ENCODE measurements around the gene ABI3BP.

ABI3BP gene

GRCh38 chr3:100803711-100804110 is 189.5 kb downstream of the ABI3BP start:
- ATAC-seq (replicated peaks) (no peak), DNase-seq (no peak)
- no peak overlapping the region for H3K27ac Mint-ChIP-seq
- H3K4me1 Mint-ChIP-seq (ENCODE audit: low read depth in 2 of 2): no peaks in the 10 kb centered on the region
- H3K27me3 Mint-ChIP-seq: peaks cover 13 to 28% of the 10 kb centered on the region in 2 donors
- no peak overlapping the region for H3K4me3 Mint-ChIP-seq
- no peaks in the 10 kb centered on the region for H3K9me3 Mint-ChIP-seq
- no peaks in the 10 kb centered on the region for H3K36me3 Mint-ChIP-seq (ENCODE audit: insufficient read depth)

- ATAC-seq (replicated peaks) (no peak), DNase-seq (no peak)
- no peaks in the 10 kb centered on the region for H3K9me3 Mint-ChIP-seq
- H3K27ac Mint-ChIP-seq: no peak overlapping the region
- no peaks in the 10 kb centered on the region for H3K4me1 Mint-ChIP-seq (ENCODE audit: low read depth in 2 of 2)
- no peaks in the 10 kb centered on the region for H3K36me3 Mint-ChIP-seq (ENCODE audit: insufficient read depth)
- H3K27me3 Mint-ChIP-seq: peaks cover 0 to 22% of the 10 kb centered on the region in 2 donors
- H3K4me3 Mint-ChIP-seq: no peak overlapping the region
These were observed 191.1 kb downstream of the ABI3BP start for GRCh38 chr3:100802126-100802525.

- DNase-seq: no peak
- Mint-ChIP-seq H3K27ac (no peak overlapping the region), H3K27me3 (peaks cover 5 to 17% of the 10 kb centered on the region in 2 donors), H3K9me3 (no peaks in the 10 kb centered on the region), H3K4me3 (no peak overlapping the region), H3K36me3 (ENCODE audit: insufficient read depth) (no peaks in the 10 kb centered on the region), H3K4me1 (ENCODE audit: low read depth in 2 of 2) (peaks cover 0 to 4% of the 10 kb centered on the region in 2 donors)
- ATAC-seq (replicated peaks): no peak
These were observed 195.2 kb downstream of the ABI3BP start for GRCh38 chr3:100798012-100798411.

DNA sequence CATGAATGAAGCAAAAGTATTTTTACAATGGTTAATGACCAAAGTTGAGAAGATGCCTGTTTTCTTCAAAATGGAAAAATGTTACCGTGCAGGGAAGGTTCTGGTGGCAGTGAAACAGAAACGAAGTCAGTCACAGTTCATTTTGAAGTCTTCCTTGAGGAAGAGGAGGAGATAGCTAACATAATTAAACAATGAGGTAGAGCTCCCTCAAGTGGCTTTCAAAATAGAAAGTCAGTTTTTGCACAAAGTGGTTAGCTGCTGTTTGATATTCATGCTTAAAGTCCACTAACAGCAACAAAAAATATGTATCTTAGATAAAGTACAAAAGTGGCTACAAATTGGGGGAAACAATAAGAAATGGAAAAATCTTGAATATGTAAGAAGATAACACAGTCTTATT is 196.7 kb downstream of the ABI3BP start:
- Mint-ChIP-seq H3K4me1 (ENCODE audit: low read depth in 2 of 2) (peaks cover 0 to 4% of the 10 kb centered on the region in 2 donors), H3K9me3 (no peaks in the 10 kb centered on the region), H3K27me3 (peaks cover 5 to 17% of the 10 kb centered on the region in 2 donors), H3K27ac (no peak overlapping the region), H3K36me3 (ENCODE audit: insufficient read depth) (no peaks in the 10 kb centered on the region), H3K4me3 (no peak overlapping the region)
- ATAC-seq (replicated peaks) (no peak), DNase-seq (no peak)

- DNase-seq (no peak), ATAC-seq (replicated peaks) (no peak)
- H3K4me3 Mint-ChIP-seq: no peak overlapping the region
- no peaks in the 10 kb centered on the region for H3K36me3 Mint-ChIP-seq (ENCODE audit: insufficient read depth)
- peaks cover 7 to 8% of the 10 kb centered on the region in 2 donors for H3K27me3 Mint-ChIP-seq
- peaks cover 0 to 4% of the 10 kb centered on the region in 2 donors for H3K9me3 Mint-ChIP-seq
- no peak overlapping the region for H3K27ac Mint-ChIP-seq
- H3K4me1 Mint-ChIP-seq (ENCODE audit: low read depth in 2 of 2): no peaks in the 10 kb centered on the region
These were observed 203.6 kb downstream of the ABI3BP start for GRCh38 chr3:100789579-100789978.

DNA sequence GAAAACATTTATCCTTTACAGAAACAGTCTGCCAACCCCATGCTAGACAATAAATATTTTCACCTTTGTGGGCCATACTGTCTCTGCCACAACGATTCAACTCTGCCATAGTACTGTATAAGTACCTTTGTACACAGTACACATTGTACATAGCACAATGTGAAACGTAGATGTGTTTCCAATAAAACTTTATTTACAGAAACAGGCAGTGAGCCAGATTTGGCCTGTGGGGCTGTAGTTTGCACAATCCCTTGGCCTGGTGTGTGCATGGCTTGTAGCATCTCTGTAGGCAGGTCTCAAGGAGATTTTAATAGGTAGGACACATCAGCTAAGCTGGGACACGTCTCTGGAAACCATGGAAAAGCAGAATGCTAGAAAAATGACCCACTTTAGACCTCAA is 209.6 kb downstream of the ABI3BP start:
- H3K9me3 Mint-ChIP-seq: peaks cover 0 to 5% of the 10 kb centered on the region in 2 donors
- ATAC-seq (replicated peaks) (no peak), DNase-seq (no peak)
- H3K4me3 Mint-ChIP-seq: no peak overlapping the region
- no peak overlapping the region for H3K27ac Mint-ChIP-seq
- no peaks in the 10 kb centered on the region for H3K36me3 Mint-ChIP-seq (ENCODE audit: insufficient read depth)
- no peaks in the 10 kb centered on the region for H3K4me1 Mint-ChIP-seq (ENCODE audit: low read depth in 2 of 2)
- peaks cover 5 to 15% of the 10 kb centered on the region in 2 donors for H3K27me3 Mint-ChIP-seq

DNA sequence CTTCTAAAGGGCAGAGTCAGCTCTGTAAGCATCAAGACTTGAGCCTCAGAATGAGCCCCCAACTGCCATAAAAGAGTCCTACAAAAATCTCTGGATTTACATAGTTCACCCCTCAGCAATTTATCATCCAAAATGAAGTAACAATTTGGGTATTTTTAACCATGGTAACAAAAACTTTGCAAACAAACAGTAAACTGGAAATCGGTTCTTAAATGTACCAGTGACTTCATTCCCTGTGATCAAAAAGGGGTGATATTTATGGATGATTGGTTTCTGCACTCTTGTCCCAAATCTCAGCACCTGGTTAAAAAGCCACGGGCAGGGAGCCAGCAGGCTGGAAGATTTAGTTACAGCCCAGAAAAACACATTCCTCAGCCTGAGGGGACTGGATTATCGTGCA is 210.3 kb downstream of the ABI3BP start:
- no peak overlapping the region for H3K4me3 Mint-ChIP-seq
- no peaks in the 10 kb centered on the region for H3K36me3 Mint-ChIP-seq (ENCODE audit: insufficient read depth)
- no peak for DNase-seq
- no peak for ATAC-seq (replicated peaks)
- peaks cover 0 to 5% of the 10 kb centered on the region in 2 donors for H3K9me3 Mint-ChIP-seq
- no peaks in the 10 kb centered on the region for H3K4me1 Mint-ChIP-seq (ENCODE audit: low read depth in 2 of 2)
- H3K27ac Mint-ChIP-seq: no peak overlapping the region
- peaks cover 5 to 15% of the 10 kb centered on the region in 2 donors for H3K27me3 Mint-ChIP-seq

GRCh38 chr3:100782348-100782747 is 210.9 kb downstream of the ABI3BP start:
- Mint-ChIP-seq H3K36me3 (ENCODE audit: insufficient read depth) (no peaks in the 10 kb centered on the region), H3K4me1 (ENCODE audit: low read depth in 2 of 2) (no peaks in the 10 kb centered on the region), H3K27ac (no peak overlapping the region), H3K9me3 (peaks cover 0 to 5% of the 10 kb centered on the region in 2 donors), H3K4me3 (no peak overlapping the region), H3K27me3 (peaks cover 5 to 15% of the 10 kb centered on the region in 2 donors)
- ATAC-seq (replicated peaks) (no peak), DNase-seq (no peak)

DNA sequence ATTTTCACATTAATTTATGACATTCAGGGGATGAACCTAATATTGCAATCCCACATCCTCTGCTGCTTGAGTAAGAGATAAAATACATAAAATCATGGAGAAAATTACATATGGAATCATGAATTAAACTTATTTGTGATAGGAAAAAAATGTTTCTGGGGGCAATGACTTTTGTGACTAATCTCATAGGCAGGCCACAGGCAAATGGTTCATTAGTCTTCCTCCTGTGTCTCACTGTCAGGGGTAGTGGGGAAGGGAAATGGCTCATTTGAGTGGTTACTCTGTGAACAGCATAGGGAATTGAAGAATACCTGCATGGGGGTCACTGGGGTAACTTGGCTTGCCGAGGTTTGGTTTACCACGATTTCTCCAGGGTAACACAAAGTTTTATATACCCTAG is 211.9 kb downstream of the ABI3BP start:
- ATAC-seq (replicated peaks) (no peak), DNase-seq (no peak)
- peaks cover 5 to 15% of the 10 kb centered on the region in 2 donors for H3K27me3 Mint-ChIP-seq
- H3K4me3 Mint-ChIP-seq: no peak overlapping the region
- H3K9me3 Mint-ChIP-seq: peaks cover 0 to 5% of the 10 kb centered on the region in 2 donors
- H3K4me1 Mint-ChIP-seq (ENCODE audit: low read depth in 2 of 2): no peaks in the 10 kb centered on the region
- no peaks in the 10 kb centered on the region for H3K36me3 Mint-ChIP-seq (ENCODE audit: insufficient read depth)
- no peak overlapping the region for H3K27ac Mint-ChIP-seq

- Mint-ChIP-seq H3K9me3 (peaks cover 0 to 2% of the 10 kb centered on the region in 2 donors), H3K27me3 (peaks cover 5 to 15% of the 10 kb centered on the region in 2 donors)
These were observed 213.1 kb downstream of the ABI3BP start for GRCh38 chr3:100780071-100780622.

GRCh38 chr3:100779480-100779879 is 213.7 kb downstream of the ABI3BP start:
- ATAC-seq (replicated peaks): no peak
- H3K27me3 Mint-ChIP-seq: peaks cover 1 to 15% of the 10 kb centered on the region in 2 donors
- H3K36me3 Mint-ChIP-seq (ENCODE audit: insufficient read depth): no peaks in the 10 kb centered on the region
- no peaks in the 10 kb centered on the region for H3K9me3 Mint-ChIP-seq
- no peaks in the 10 kb centered on the region for H3K4me1 Mint-ChIP-seq (ENCODE audit: low read depth in 2 of 2)
- DNase-seq: no peak
- H3K27ac Mint-ChIP-seq: no peak overlapping the region
- no peak overlapping the region for H3K4me3 Mint-ChIP-seq

More at GRCh38 chr3:100780071-100780622, 213.1 kb downstream of the ABI3BP start:
- no peak overlapping the region for H3K4me3 Mint-ChIP-seq
- ATAC-seq (replicated peaks) (no peak), DNase-seq (no peak)
- no peak overlapping the region for H3K27ac Mint-ChIP-seq
- no peaks in the 10 kb centered on the region for H3K4me1 Mint-ChIP-seq (ENCODE audit: low read depth in 2 of 2)
- no peaks in the 10 kb centered on the region for H3K36me3 Mint-ChIP-seq (ENCODE audit: insufficient read depth)

GRCh38 chr3:100777271-100777670 is 215.9 kb downstream of the ABI3BP start:
- no peak overlapping the region for H3K4me3 Mint-ChIP-seq
- H3K4me1 Mint-ChIP-seq (ENCODE audit: low read depth in 2 of 2): no peaks in the 10 kb centered on the region
- peaks cover 0 to 7% of the 10 kb centered on the region in 2 donors for H3K27me3 Mint-ChIP-seq
- H3K27ac Mint-ChIP-seq: no peak overlapping the region
- ATAC-seq (replicated peaks): no peak
- no peaks in the 10 kb centered on the region for H3K9me3 Mint-ChIP-seq
- H3K36me3 Mint-ChIP-seq (ENCODE audit: insufficient read depth): no peaks in the 10 kb centered on the region
- no peak for DNase-seq

DNA sequence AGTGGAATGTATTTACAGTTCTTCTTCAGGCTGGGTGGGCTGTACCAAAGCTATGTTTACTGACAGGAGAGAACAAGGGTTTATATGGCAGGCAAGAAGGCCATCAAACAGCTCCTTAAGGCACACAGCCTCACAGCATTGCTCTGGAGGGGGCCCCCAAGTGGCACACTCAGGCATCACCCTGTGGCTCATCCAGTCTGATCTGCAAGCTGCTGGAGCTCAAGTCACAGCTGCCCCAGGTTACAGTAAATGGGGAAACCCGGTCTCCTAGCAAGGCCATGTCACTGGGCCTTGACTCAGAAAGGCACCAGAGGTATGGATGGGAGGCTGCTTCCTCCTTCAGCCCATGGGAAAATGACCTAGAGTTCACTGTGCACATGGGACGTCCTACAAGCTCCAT is 216.5 kb downstream of the ABI3BP start:
- peaks cover 0 to 2% of the 10 kb centered on the region in 2 donors for H3K27me3 Mint-ChIP-seq

GRCh38 chr3:100776097-100776729 is 217.0 kb downstream of the ABI3BP start:
- Mint-ChIP-seq H3K27ac (no peak overlapping the region), H3K36me3 (ENCODE audit: insufficient read depth) (no peaks in the 10 kb centered on the region), H3K4me3 (no peak overlapping the region), H3K4me1 (ENCODE audit: low read depth in 2 of 2) (no peaks in the 10 kb centered on the region), H3K9me3 (no peaks in the 10 kb centered on the region), H3K27me3 (no peaks in the 10 kb centered on the region)
- DNase-seq: no peak
- no peak for ATAC-seq (replicated peaks)

More for the DNA sequence above, 216.5 kb downstream of the ABI3BP start:
- no peaks in the 10 kb centered on the region for H3K4me1 Mint-ChIP-seq (ENCODE audit: low read depth in 2 of 2)
- DNase-seq: no peak
- no peaks in the 10 kb centered on the region for H3K36me3 Mint-ChIP-seq (ENCODE audit: insufficient read depth)
- no peak overlapping the region for H3K4me3 Mint-ChIP-seq
- no peaks in the 10 kb centered on the region for H3K9me3 Mint-ChIP-seq
- no peak overlapping the region for H3K27ac Mint-ChIP-seq
- no peak for ATAC-seq (replicated peaks)

Measured in effector memory CD8-positive, alpha-beta T cell (primary cell).